Neural cell (in vitro differentiated cells): ENCODE data around the gene COPS9.

Source experiments
- EP300 ChIP-seq: fragments of 450-650 bp; conservative IDR thresholded peaks from 2 replicates; pipeline ENCODE4 v1.6.1; 2014; ENCODE audit warnings: antibody characterized with exemption, mild to moderate bottlenecking, moderate library complexity; ENCODE audit not compliant: poor library complexity, severe bottlenecking
- MXI1 ChIP-seq: fragments of 450-650 bp; conservative IDR thresholded peaks from 2 replicates; pipeline ENCODE4 v1.6.1; 2014; ENCODE audit warnings: antibody characterized with exemption, mild to moderate bottlenecking; ENCODE audit not compliant: poor library complexity, severe bottlenecking
- POLR2AphosphoS5 ChIP-seq: IDR thresholded peaks from 2 replicates; pipeline ENCODE4 v1.6.1; 2012
- RAD21 ChIP-seq: fragments of 450-650 bp; conservative IDR thresholded peaks from 2 replicates; pipeline ENCODE4 v1.6.1; 2014; ENCODE audit warnings: antibody characterized with exemption, mild to moderate bottlenecking, moderate library complexity
- SMC3 ChIP-seq: fragments of 450-650 bp; conservative IDR thresholded peaks from 2 replicates; pipeline ENCODE4 v1.6.1; 2014; ENCODE audit warnings: antibody characterized with exemption, mild to moderate bottlenecking, moderate library complexity; ENCODE audit not compliant: poor library complexity
- TAF1 ChIP-seq: IDR thresholded peaks from 2 replicates; pipeline ENCODE4 v1.6.1; 2012; ENCODE audit warnings: low read depth
- TF ChIP-seq, protein P1 (sequence below): fragments of 450-650 bp; IDR thresholded peaks from 2 replicates; pipeline ENCODE4 v1.5.1; 2014; ENCODE audit warnings: antibody characterized with exemption, mild to moderate bottlenecking, moderate library complexity; ENCODE audit not compliant: poor library complexity, severe bottlenecking
- TF ChIP-seq, protein P2 (sequence below): IDR thresholded peaks from 2 replicates; pipeline ENCODE4 v1.6.1; 2012; ENCODE audit warnings: borderline replicate concordance

DNA sequence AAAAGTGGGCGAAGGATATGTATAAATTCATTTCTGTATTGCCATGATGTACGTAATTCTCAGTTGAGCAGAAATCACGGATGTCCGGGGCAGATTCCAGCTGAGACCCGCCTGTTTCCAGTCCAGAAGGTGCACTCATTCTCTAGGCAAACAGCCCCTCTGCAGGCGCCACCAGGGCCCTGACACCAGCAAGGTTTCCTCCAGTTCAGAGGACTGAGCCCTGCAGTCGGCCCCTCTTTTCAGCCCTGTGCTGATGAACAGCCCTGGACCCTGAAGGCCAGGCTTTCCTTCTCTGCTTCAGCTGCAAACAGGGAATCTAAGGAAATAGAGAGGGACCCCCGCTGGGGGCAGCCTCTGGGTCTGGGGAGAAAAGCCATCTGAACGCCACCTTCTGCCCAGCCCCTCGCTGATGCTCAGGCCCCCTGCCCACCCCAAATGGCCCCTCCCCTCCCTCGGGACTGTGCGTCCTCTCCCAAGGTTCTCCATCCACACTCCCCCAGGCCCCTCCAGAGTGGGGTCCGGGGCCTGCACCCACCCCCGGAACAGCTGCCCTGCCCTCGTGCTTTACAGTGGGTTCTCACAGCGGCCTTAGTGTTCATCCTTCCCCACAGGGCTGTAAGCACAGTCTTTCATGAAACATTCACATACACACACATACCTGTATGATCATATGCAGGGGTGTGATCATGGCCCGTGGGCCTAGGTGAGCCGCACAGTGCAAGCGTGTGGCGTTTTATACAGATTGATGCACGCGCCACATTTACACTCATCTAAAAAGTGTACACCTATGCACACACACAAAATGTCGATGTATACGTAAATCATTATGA, 12.1 kb downstream of the COPS9 start:
- TF ChIP-seq TAF1 (no peak), POLR2AphosphoS5 (no peak), RAD21 (no peak), MXI1 (no peak), EP300 (no peak), SMC3 (no peak)
- TF ChIP-seq, protein P1, sequence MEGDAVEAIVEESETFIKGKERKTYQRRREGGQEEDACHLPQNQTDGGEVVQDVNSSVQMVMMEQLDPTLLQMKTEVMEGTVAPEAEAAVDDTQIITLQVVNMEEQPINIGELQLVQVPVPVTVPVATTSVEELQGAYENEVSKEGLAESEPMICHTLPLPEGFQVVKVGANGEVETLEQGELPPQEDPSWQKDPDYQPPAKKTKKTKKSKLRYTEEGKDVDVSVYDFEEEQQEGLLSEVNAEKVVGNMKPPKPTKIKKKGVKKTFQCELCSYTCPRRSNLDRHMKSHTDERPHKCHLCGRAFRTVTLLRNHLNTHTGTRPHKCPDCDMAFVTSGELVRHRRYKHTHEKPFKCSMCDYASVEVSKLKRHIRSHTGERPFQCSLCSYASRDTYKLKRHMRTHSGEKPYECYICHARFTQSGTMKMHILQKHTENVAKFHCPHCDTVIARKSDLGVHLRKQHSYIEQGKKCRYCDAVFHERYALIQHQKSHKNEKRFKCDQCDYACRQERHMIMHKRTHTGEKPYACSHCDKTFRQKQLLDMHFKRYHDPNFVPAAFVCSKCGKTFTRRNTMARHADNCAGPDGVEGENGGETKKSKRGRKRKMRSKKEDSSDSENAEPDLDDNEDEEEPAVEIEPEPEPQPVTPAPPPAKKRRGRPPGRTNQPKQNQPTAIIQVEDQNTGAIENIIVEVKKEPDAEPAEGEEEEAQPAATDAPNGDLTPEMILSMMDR, result no peak
- TF ChIP-seq, protein P2, sequence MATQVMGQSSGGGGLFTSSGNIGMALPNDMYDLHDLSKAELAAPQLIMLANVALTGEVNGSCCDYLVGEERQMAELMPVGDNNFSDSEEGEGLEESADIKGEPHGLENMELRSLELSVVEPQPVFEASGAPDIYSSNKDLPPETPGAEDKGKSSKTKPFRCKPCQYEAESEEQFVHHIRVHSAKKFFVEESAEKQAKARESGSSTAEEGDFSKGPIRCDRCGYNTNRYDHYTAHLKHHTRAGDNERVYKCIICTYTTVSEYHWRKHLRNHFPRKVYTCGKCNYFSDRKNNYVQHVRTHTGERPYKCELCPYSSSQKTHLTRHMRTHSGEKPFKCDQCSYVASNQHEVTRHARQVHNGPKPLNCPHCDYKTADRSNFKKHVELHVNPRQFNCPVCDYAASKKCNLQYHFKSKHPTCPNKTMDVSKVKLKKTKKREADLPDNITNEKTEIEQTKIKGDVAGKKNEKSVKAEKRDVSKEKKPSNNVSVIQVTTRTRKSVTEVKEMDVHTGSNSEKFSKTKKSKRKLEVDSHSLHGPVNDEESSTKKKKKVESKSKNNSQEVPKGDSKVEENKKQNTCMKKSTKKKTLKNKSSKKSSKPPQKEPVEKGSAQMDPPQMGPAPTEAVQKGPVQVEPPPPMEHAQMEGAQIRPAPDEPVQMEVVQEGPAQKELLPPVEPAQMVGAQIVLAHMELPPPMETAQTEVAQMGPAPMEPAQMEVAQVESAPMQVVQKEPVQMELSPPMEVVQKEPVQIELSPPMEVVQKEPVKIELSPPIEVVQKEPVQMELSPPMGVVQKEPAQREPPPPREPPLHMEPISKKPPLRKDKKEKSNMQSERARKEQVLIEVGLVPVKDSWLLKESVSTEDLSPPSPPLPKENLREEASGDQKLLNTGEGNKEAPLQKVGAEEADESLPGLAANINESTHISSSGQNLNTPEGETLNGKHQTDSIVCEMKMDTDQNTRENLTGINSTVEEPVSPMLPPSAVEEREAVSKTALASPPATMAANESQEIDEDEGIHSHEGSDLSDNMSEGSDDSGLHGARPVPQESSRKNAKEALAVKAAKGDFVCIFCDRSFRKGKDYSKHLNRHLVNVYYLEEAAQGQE, result no peak
